OCI-LY1 (cell line): ENCODE data around the gene VAMP5.

ENCODE experiments used
- H2AFZ ChIP-seq: fragments of 200-600 bp; sonication (generic), shearing (Covaris generic); 2 replicates; pipeline ENCODE4 v1.6.0; 2014; ENCODE audit warnings: antibody characterized with exemption, mild to moderate bottlenecking, low read length
- H3F3A ChIP-seq: fragments of 200-600 bp; sonication (generic), shearing (Covaris generic); 2 replicates; pipeline ENCODE4 v1.6.0; 2014; ENCODE audit warnings: mild to moderate bottlenecking, antibody characterized with exemption, low read length, moderate library complexity; ENCODE audit not compliant: insufficient read depth
- H3K27ac ChIP-seq: fragments of 200-600 bp; sonication (generic); 2 replicates; pipeline ENCODE4 v1.5.1; 2014; ENCODE audit warnings: low read length, mixed run types, mild to moderate bottlenecking, low read depth; ENCODE audit not compliant: poor library complexity, severe bottlenecking
- H3K27me3 ChIP-seq: fragments of 200-600 bp; sonication (generic); 2 replicates; pipeline ENCODE4 v1.6.0; 2014; ENCODE audit warnings: antibody characterized with exemption, mild to moderate bottlenecking, low read length, moderate library complexity; ENCODE audit not compliant: insufficient read depth
- H3K36me3 ChIP-seq: fragments of 200-600 bp; sonication (generic); 2 replicates; pipeline ENCODE4 v1.6.1; 2014; ENCODE audit warnings: mild to moderate bottlenecking, antibody characterized with exemption, low read length, moderate library complexity, mixed read lengths; ENCODE audit not compliant: insufficient read depth
- H3K4me1 ChIP-seq: fragments of 200-600 bp; sonication (generic); 2 replicates; pipeline ENCODE4 v1.5.1; 2014; ENCODE audit warnings: mild to moderate bottlenecking, low read length, moderate library complexity; ENCODE audit not compliant: insufficient read depth, severe bottlenecking
- H3K4me2 ChIP-seq: fragments of 200-600 bp; sonication (generic), shearing (Covaris generic); 2 replicates; pipeline ENCODE4 v1.6.1; 2014; ENCODE audit warnings: low read length
- H3K4me3 ChIP-seq: fragments of 200-600 bp; sonication (generic); 2 replicates; pipeline ENCODE4 v1.5.1; 2014; ENCODE audit warnings: low read length, low read depth, mild to moderate bottlenecking, mixed read lengths; ENCODE audit not compliant: poor library complexity, severe bottlenecking
- H3K79me2 ChIP-seq: fragments of 200-600 bp; shearing (Covaris generic); 2 replicates; pipeline ENCODE4 v1.6.1; 2016; ENCODE audit warnings: mixed run types, low read length, mixed read lengths; ENCODE audit not compliant: insufficient read depth
- H3K9ac ChIP-seq: fragments of 200-600 bp; sonication (generic), shearing (Covaris generic); 2 replicates; pipeline ENCODE4 v1.6.1; 2014; ENCODE audit warnings: mild to moderate bottlenecking, low read length, mixed read lengths
- H3K9me2 ChIP-seq: fragments of 200-600 bp; sonication (generic), shearing (Covaris generic); 2 replicates; pipeline ENCODE4 v1.6.1; 2014; ENCODE audit warnings: low read depth, mild to moderate bottlenecking, low read length, mixed read lengths
- H3K9me3 ChIP-seq: fragments of 200-600 bp; shearing (Covaris generic); 2 replicates; pipeline ENCODE4 v1.6.1; 2014; ENCODE audit warnings: low read length, mixed read lengths
- H4K20me1 ChIP-seq: fragments of 200-600 bp; sonication (generic), shearing (Covaris generic); 2 replicates; pipeline ENCODE4 v1.6.0; 2016; ENCODE audit warnings: mild to moderate bottlenecking, low read length; ENCODE audit not compliant: insufficient read depth
- EZH2 ChIP-seq: fragments of 200-600 bp; sonication (generic), shearing (Covaris generic); IDR thresholded peaks from 2 replicates; pipeline ENCODE4 v1.8.0; 2017; ENCODE audit warnings: borderline replicate concordance, mixed run types, mild to moderate bottlenecking, antibody characterized with exemption, low read length, moderate library complexity, mixed read lengths
- TF ChIP-seq, protein P1 (sequence below): fragments of 200-600 bp; sonication (generic), shearing (Covaris generic); IDR thresholded peaks from 2 replicates; pipeline ENCODE4 v1.5.1; 2017; ENCODE audit warnings: mild to moderate bottlenecking, antibody characterized with exemption, low read length, moderate library complexity, mixed read lengths

VAMP5 gene

DNA sequence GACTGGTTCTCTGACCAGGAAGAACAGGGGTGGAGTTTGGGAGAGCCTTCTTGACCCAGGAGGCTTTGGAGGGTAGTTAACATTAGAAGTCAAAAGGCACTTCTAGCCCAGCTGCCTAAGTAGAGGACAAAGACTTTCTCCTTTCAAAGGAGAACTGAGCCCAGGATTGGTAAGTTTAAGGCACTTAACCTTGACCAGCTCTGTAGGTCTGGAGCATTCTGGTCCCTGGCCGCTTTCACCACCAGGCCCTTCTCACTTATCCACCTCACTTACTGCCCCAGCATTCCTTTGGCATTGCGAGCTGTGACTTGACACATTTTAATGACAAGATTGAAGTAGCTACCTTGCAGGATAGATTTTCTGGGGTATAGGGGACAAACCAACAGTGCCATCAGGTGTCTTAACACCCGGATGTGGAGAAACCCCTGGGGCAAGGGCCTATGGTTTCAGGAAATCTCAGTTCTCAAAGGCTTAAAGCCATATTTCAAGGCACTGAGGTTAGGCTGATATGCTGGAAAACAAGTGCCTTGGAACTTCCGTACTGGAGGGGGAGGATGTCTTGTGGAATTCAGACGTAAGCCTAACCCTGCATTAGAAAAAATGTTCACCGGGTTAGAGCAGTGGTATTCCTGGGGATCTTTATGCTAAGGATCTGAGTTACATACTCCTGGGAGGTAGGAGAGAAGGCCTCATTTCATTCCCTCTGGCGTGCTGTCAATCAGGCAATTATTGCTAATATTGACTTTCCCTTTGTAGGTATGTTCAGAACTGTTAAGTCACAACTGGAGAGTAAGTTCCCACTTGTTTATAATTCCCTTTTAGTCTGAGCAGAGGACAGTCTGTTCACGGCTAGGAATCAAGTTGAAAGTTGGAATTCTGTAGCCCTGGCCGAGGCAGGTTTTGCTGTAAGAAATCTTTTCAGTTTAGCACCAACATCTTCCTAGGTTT lies 23.3 kb downstream of the VAMP5 start:
- Histone ChIP-seq H2AFZ (no peak overlapping the region), H4K20me1 (no peaks in the 10 kb centered on the region), H3K79me2 (no peaks in the 10 kb centered on the region), H3K9ac (no peak overlapping the region), H3K9me3 (no peaks in the 10 kb centered on the region), H3K36me3 (peaks cover 30% of the 10 kb centered on the region), H3K27ac (no peak overlapping the region), H3K4me1 (peaks cover 24% of the 10 kb centered on the region), H3K9me2 (no peaks in the 10 kb centered on the region), H3K4me3 (no peak overlapping the region), H3K4me2 (no peak overlapping the region), H3K27me3 (no peaks in the 10 kb centered on the region), H3F3A (no peaks in the 10 kb centered on the region)
- TF ChIP-seq EZH2, result no peak
- TF ChIP-seq, protein P1, sequence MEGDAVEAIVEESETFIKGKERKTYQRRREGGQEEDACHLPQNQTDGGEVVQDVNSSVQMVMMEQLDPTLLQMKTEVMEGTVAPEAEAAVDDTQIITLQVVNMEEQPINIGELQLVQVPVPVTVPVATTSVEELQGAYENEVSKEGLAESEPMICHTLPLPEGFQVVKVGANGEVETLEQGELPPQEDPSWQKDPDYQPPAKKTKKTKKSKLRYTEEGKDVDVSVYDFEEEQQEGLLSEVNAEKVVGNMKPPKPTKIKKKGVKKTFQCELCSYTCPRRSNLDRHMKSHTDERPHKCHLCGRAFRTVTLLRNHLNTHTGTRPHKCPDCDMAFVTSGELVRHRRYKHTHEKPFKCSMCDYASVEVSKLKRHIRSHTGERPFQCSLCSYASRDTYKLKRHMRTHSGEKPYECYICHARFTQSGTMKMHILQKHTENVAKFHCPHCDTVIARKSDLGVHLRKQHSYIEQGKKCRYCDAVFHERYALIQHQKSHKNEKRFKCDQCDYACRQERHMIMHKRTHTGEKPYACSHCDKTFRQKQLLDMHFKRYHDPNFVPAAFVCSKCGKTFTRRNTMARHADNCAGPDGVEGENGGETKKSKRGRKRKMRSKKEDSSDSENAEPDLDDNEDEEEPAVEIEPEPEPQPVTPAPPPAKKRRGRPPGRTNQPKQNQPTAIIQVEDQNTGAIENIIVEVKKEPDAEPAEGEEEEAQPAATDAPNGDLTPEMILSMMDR, result no peak

DNA sequence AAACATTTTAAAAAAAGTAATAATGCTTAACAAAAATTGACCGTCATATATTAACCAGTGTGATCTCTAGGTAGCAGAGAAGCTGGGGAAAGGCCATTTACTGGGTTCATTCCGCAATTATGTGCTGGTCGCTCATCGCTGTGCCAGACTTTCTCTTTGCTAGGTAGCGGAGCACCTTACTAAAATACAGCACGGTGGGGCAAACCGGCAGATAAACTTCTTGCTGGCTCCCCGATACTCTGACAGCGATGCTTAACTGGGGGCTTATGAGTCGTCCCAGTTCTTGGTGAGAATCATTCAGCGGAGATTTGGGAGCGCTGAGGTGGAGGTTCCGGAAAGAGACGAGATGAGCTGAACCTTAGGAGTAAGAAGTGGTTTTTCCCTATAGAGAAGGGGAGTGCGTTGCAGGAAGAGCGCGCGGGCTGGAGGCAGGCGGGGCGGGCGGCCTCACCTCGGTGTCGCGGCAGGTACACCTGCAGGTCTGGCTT lies 27.0 kb downstream of the VAMP5 start:
- no peaks in the 10 kb centered on the region for H4K20me1 ChIP-seq
- peaks cover 2% of the 10 kb centered on the region; the same call in 1 of the 2 replicates for H3K79me2 ChIP-seq
- peak overlapping the region; percentile 78 for H3K9ac ChIP-seq
- peaks cover 21% of the 10 kb centered on the region for H3K4me1 ChIP-seq
- H3K27ac ChIP-seq, result no peak overlapping the region
- H2AFZ ChIP-seq, result no peak overlapping the region
- H3K4me3 ChIP-seq, result peak overlapping the region; percentile 77
- peak overlapping the region; percentile 93 for H3K4me2 ChIP-seq
- H3F3A ChIP-seq, result no peaks in the 10 kb centered on the region
- peaks cover 25% of the 10 kb centered on the region for H3K36me3 ChIP-seq
- no peaks in the 10 kb centered on the region for H3K27me3 ChIP-seq
- H3K9me3 ChIP-seq, result no peaks in the 10 kb centered on the region
- TF ChIP-seq EZH2, result no peak
- TF ChIP-seq, protein P1, result no peak
- H3K9me2 ChIP-seq, result no peaks in the 10 kb centered on the region

DNA sequence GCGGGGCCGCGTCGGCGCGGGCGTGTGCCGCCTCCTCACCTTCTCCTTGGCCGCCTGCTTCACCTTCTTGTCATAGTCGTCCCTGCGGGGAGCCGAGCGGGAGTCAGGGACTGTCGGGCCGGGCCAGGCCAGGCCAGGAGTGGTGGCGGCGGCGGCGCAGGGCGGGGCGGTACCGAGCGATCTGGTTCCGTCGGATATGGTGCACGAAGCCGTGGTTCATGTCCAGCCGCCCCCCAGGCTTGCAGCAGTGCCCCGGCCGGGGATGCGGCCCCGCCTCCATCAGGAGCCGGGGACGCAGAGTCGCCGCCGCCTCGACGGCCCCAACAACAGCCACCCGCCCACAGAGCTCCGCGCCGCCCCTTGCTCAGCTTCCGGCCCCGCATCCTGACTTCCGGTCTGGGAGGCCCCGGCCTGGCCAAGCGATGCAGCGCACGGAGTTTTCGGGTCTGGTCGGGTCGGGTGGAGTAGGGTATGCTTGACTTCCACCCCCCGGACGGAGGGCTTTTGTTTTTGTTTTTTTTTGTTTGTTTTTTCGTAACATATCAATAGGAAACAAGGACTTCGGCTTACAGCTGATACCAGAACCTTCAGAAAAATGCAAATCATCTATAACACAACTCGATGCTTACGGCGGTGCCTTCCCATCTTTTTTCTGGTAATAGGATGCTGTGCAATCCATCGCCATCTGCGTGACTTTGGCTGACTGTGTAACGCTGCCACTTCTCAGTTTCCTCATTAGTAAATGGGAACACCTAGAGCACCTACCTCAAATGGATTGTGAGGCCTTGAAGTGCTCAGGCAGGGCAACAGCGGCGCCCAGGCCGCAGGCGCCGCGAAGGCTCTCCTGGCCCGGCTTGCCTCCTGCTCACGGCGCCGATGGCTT lies 27.7 kb downstream of the VAMP5 start, which contains the start of gene C2orf68:
TSS of gene C2orf68 (minus strand) at position 362 of the 883 bp plus-strand sequence. CDS start at position 280, 82 bp downstream.
- no peaks in the 10 kb centered on the region for H3K27me3 ChIP-seq
- no peaks in the 10 kb centered on the region for H3K9me2 ChIP-seq
- H2AFZ ChIP-seq, result no peak within 1 kb of the TSS
- peaks cover 8% of the 10 kb centered on the region for H3K79me2 ChIP-seq
- TF ChIP-seq, protein P1, result no peak
- no peak for TF ChIP-seq EZH2
- H3K36me3 ChIP-seq, result peaks cover 23% of the 10 kb centered on the region
- no peaks in the 10 kb centered on the region for H3F3A ChIP-seq
- H3K4me2 ChIP-seq, result peak within 1 kb of the TSS; percentile 93
- no peaks in the 10 kb centered on the region for H4K20me1 ChIP-seq
- H3K27ac ChIP-seq, result peak within 1 kb of the TSS; percentile 70
- H3K4me3 ChIP-seq, result peak within 1 kb of the TSS; percentile 77
- H3K9me3 ChIP-seq, result no peaks in the 10 kb centered on the region
- H3K4me1 ChIP-seq, result peaks cover 23% of the 10 kb centered on the region
- peak within 1 kb of the TSS; percentile 78 for H3K9ac ChIP-seq
